GM21447 (cell line): ENCODE results near the gene RALB.
"Not testable (repeated sequence)": the region's sequence is repeated elsewhere in the genome, so short reads cannot be mapped to it uniquely, and the experiment has no call there.

Source experiments
- ATAC-seq: cut with Tn5 transposase; IDR thresholded peaks from one replicate; pipeline ENCODE4 v1.9.1; 2021; ENCODE audit not compliant: unreplicated experiment

The RALB gene

GRCh38 chr2:120313695-120314615 is 61.3 kb downstream of the RALB start:
- ATAC-seq, result no peak

GRCh38 chr2:120314690-120315366 is 62.2 kb downstream of the RALB start:
- no peak for ATAC-seq

- no peak for ATAC-seq
These were observed 62.8 kb downstream of the RALB start for GRCh38 chr2:120315367-120316033.

DNA sequence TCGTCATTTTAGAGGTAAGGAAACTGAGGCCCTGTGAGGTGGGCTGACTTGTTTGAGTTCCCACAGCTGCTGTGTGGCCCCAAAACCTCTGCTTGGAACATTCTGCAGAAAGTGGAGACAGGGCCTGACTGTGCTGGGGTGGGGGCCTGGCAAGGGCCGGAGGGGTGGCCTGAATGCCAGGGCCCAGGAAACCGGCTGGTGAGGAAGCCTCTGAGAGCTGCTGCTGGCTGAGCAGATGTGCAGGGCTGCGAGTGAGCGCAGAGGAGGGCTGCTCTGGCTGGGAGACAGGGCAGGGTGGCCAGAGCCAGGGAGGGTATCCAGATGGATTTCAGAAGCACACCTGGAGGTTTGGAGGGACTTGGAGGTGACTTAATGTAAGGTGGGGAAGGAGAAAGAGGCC is 63.4 kb downstream of the RALB start:
- ATAC-seq, result no peak

DNA sequence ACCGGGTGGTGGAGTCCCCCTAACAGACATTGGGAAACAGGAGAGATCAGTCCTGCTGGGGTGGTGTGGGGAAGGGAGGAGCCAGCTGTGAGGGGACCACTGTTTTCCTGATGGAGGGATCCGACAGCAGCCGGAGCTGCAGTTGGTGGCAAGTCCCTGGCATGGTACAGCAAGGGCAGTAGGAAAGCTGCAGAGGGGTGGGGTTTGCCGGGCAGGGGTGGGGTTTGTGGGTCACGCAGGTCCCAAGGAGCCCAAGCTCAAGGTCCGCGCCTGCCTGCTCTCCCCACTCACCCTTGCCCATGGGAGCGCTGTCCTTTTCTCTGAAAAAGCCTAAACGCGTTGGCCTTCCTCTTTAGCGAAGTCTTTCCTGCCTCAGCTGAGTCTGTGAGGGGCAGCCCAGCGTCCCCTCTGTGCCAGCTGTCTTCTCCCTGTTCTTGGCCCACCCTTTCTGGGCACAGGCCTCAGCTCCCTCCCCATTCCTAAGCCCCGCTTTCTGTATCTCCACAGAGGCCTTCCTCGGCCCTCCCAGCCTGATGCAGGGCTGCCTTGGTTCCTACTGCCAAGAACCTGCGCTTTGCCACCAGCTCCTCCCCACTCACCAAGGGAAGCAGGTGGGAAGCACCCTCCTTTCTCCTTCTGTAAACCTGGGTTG is 64.0 kb downstream of the RALB start:
- ATAC-seq, result no peak

- no peak for ATAC-seq
These were observed 64.5 kb downstream of the RALB start for GRCh38 chr2:120317180-120317533.

DNA sequence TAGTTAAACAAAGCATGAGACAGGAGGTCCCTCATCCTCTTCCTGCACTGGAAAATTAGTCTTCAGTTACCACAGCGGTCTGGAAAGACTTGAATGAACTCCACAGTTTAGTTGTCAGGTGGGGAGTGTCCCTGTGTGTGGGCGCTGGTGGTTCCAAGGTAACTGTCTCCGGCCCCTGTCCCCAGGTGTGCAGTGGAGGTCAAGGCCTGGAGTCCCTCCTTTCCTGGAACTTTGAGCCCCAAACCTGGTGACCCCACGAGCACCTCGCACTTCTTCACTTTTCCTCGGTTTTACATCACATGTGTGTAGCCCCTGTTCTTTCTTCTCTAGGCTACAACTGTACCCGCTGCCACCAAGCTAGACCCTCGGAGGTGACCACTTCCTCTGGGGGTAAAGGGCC is 65.3 kb downstream of the RALB start:
- ATAC-seq, result no peak

DNA sequence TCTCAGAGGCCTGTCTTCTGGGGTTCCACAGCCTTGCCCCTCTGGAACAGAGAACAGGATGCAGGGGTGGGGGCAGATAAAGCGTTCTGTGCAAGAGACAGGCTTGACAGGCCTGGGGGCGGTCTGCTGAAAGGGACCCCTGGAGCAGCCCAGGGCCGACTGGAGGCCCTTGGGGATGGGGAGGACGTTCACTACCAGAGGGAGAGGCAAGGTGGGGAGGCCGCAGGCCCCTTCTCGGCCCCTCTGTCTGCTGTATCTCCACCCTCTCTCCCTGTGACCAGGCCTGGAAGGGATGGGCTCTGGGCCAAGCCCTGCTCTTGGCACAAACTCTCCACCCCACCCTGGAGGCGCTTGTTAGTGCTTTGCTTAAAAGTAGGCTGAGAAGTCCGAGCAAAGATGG is 66.0 kb downstream of the RALB start:
- ATAC-seq, result no peak

- ATAC-seq, result no peak
These were observed 66.5 kb downstream of the RALB start for GRCh38 chr2:120319123-120319522.

GRCh38 chr2:120319686-120320317 is 67.2 kb downstream of the RALB start:
- ATAC-seq, result no peak

GRCh38 chr2:120320318-120320851 is 67.7 kb downstream of the RALB start:
- no peak for ATAC-seq

- ATAC-seq, result not testable (repeated sequence)
These were observed 68.4 kb downstream of the RALB start for GRCh38 chr2:120320887-120321556.

DNA sequence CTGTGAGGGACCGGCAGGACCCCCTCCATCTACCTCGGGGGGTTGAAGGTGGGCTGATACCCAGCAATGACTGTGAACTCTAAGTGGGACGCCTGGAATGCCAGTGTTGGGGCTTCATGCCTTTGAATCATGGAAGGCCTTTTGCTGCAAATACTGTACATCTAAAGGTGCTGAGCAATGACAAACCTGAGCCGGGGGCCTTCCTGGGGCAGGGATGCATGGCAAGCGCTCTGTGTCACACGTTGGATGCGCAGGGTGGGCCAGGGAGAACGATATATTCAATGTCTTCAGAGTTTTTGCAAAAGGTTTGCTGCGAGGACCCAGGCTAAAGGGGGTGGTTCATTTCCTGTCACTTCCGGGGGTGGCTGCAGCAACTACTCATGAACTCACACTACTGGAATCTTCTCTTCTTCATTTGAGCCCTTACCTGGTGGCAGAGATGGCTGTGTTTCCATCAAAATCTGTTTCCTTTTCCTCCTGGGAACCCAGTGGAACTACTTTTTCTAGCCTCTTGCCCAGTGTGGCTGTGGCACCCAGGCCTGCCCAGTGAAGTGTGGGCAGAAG is 69.2 kb downstream of the RALB start:
- ATAC-seq, result no peak

DNA sequence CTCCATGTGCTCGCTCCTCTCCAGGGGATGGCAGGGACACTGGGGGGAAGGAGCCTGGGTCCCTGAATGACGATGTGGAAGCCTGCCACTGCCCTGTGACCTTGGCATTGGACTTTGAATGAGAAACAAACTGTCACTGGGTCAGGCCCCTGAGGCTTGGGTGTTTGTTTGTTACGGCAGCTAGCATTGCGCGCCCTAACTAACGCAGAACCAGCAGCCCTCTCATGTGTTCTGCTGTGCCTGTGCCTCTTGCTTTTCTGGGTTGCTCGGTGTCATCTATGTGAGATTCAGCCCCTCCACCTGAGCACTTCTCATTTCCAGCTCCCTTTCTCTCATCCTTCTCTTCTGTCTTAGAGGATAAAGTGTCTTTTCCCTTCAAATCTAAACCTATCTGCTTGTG is 69.7 kb downstream of the RALB start:
- no peak for ATAC-seq

- no peak for ATAC-seq
These were observed 70.6 kb downstream of the RALB start for GRCh38 chr2:120323214-120323613.

- ATAC-seq, result no peak
These were observed 71.3 kb downstream of the RALB start for GRCh38 chr2:120323807-120324399.

- ATAC-seq, result no peak
These were observed 72.3 kb downstream of the RALB start for GRCh38 chr2:120324933-120325332.

DNA sequence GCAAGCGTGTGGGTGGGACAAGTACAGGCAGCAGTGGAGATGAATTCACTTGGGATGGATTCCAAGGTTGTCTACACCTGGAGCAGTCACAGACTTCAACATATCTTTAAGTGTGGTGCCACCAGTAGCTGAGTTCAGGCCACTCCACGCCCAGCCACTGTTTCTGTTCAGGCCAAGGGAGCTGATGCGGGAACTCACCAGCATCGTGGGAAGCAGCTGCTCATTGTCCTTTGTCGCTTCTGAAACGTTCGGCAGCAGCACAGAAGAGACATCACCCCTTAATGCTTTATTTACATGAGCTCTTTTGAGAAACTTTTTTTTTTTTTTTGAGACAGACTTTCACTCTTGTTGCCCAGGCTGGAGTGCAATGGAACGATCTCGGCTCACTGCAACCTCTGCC is 73.4 kb downstream of the RALB start:
- no peak for ATAC-seq
